Iris pigment epithelial cell (primary cell): ENCODE results near the gene MAP2K5.

Source experiments
- DNase-seq: peaks from one replicate; pipeline ENCODE4 v3.0.0-alpha.2; 2011; ENCODE audit warnings: low read depth

The MAP2K5 gene

DNA sequence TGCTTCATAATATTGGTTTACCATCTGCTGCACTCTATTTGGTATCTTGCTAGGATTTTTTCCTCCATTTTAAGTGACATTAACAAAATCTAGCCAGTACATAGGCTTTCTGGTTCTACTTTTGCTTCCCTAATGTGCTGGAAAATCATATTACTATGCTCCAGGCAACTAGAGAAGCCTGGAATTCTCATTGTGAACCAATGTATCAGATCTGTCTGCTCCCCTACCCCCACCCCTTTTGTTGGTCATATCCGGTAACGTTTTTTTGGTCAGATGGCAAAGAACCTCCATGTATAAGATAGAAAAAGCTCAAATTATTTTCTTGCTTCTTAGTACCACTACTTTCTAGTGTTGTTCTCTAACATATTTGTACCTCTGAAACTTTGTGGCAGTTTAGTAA lies 17.1 kb downstream of the MAP2K5 start:
- no peak for DNase-seq

DNA sequence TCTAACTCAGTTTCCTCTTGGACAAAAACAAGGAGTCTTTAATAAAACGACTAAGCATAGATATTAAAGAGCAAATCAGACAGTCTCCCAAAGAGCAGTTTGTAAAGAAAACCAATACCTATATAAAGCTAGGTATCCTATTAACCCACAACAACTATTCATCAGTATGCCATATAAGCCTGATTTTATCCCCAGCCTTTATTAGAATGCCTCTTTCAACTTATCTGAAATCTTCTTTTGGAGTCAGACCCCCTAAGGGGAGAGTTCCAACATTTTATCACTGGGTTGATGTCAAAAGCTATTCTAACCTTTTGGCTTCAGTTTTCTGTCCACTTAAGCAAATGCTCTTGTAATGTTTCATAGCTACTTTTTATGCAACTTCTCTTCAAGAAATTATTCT lies 17.8 kb downstream of the MAP2K5 start:
- DNase-seq, result no peak

DNA sequence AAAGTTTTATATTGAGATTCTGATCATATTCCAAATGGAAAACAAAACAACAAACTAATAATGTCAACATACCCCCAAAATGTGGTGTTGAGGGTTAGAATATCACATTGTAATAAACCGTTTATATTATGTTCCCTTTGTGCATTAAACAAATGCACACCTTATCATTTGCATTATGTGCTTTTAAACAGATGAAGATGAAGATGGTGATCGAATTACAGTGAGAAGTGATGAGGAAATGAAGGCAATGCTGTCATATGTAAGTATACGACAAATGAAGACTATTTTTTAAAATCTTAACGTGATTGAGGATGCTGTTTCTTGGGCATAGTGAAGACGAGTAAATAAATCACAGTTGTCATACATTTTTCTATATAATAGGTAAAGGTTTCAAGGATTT lies 20.6 kb downstream of the MAP2K5 start:
- no peak for DNase-seq

DNA sequence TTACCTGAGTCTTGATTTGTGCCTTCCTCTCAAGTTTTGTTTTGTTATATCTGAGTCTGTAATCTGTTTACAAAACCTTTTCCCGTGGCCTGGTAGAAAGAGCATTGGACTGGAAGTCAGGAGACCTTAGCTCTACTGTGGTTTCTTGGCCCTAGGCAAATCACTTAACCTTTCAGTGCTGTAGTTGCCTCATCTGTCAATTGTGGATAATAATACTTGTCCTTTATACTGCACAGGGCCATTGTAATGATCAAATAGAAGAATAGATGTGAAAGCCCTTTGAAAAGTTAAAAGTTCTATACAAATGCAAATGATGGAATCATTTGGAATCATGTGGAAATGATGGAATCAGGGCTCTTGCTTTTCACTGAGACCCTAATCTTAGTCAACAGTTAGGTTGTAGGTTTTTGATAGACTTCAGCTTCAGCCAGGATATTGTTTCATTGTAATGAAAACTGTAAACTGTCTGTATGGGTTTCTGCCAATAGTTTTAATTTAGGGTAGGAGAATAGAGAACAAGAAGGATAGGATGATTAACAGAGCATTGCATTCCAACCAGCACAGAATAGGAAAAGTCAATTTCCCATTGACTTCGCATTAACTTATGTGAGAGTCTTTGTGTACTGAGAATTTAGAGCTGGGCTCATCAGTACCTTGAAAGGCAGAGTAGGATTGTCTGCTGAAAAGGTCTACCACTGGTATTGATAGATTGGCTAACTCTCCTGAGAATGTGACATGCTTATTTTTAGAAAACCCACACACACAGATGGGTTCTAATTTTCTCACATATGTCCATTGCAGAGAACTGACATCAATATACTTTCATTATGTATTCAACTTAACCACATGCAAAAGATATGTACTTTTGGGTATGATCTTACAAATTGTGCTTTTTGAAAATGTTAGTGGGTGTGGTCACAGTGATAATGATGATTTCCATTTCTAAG lies 21.8 kb downstream of the MAP2K5 start:
- no peak for DNase-seq

DNA sequence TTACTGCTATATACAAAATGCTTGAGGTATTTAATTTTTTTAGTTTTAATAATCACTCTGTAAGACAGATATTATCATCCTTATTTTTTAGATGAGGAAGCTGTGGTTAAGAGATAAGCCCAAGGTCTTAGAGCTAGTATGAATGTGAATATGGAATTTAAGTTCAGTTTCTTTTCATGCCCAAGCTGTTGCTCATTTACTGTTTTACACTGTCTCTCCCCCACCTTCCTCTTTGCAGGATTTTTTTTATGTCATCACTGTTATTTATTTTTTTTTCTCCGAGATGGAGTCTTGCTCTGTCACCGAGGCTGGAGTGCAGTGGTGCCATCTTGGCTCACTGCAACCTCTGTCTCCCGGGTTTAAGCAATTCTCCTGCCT lies 22.5 kb downstream of the MAP2K5 start:
- DNase-seq, result peak; percentile 72

DNA sequence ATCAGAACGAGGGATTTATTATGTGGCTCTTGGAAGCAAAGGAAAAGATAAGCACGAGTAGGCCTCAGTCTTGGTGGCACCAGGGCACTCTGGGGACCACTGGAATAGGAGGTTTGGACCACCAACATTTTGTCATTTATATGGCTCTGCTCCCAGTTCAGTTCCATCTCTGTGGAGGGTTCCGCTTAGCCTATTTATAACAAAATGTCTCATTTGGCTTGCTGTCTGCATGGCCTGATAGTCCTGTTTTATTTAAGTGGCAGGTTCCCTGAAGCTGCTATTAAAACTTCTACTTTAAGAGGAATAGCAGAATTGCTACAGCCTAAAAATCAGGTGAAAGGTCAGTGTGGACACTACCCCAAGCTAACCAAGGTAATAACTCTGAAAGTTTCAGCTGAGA lies 27.2 kb downstream of the MAP2K5 start:
- no peak for DNase-seq

DNA sequence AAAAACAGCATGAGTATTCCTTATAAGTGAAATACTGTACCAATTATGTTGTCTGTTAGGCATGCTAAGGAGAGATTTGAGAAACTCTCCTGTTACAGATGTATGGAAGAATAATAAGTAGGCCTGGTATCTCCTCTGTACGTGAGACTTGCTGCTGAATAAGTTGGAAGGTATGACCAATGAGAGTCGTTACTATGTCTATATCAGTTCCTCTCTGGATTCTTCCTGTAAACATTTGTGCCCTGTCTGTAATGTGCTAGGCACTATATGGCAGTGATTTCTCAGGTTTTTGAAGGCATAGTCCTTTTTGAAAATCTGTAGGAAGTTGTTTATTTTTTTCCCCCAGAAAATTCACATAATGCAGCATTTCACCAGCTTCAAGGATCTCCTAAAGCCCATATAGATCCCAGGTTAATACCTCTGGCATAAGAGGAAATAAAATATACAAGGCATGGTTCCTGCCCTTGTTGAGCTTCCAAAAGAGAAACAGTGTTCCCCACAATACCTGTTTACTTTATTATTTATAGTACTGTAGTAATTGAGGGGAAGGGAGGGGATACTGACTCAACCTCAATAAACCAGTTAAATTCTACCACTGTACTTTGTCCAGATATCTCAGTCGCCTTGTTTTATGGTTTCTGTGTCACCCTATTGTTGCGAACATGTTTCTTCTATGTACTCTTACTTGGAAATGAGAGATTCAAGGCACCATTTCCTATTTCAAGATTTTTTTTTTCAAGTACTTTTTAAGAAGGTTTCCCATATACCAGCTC lies 28.6 kb downstream of the MAP2K5 start:
- no peak for DNase-seq

DNA sequence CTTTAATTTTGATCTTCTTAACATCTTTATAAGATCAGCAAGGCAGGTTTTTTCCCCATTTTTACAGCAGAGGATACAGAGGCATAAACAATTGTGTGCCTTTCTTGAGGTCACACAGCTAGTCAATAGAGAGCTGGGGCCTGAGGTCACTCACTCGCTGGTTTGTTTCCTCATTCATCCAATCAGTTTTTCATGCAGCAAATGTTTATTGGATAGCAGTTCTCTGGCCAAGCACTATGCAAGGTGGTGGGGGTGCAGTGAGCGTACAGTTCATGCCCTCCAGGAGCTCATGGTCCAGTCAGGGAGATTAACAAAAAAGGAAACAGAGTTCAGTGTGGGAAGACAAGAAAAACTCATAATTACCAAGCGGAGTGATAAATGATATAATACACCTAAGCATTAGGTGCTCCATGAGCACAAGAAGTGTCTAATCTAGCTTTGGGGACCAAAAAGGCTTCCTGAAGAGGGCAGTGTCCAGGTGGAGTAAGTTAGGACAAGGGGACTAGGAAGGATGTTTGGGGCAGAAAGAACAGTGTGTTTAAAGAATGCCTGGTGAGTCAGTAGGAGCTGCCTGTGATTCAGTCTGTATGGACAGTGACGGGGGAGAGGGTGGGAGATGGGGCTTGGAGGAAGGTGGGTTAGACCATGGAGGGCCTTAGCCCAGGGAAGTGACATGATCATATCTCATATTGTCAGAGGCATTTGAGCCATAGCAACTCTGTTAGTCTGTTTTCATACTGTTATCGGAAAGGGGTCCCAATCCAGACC lies 29.3 kb downstream of the MAP2K5 start:
- peak; percentile 30 for DNase-seq

DNA sequence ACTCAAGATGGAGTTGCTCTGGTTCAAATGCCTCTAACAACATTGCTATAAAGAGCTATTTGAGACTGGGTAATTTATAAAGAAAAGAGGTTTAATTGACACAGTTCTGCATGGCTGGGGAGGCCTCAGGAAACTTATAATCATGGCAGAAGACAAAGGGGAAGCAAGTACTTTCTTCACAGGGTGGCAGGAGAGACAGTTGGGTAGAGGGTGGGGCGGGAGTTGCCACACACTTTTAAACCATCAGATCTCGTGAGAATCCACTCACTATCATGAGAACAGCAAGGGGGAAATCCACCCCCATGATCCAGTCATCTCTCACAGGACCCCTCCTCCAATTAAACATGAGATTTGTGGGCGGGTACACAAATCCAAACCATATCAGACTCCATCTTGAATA lies 30.7 kb downstream of the MAP2K5 start:
- DNase-seq, result no peak

DNA sequence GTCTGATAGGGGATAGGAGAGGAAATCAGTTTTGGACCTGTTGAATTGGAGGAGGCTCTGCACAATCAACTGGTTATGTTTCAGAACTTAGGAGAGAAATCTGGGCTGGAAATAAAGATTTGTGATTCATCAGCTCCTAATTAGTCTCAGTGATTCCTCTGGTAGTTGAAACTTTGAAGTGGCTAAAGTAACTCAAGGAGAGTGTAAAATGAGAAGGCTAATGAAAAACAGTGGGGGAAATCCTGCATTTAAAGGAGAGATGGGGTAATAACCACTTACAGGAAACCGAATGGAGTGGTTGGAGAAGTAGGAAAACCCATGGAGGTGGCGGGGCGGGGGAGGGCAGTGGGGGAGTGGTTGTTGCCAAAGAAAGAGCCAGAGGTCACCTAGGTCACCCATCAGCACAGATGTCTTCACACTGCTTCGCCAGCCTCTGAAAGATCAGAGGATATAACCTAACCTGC lies 32.6 kb downstream of the MAP2K5 start:
- DNase-seq, result peak; percentile 4

DNA sequence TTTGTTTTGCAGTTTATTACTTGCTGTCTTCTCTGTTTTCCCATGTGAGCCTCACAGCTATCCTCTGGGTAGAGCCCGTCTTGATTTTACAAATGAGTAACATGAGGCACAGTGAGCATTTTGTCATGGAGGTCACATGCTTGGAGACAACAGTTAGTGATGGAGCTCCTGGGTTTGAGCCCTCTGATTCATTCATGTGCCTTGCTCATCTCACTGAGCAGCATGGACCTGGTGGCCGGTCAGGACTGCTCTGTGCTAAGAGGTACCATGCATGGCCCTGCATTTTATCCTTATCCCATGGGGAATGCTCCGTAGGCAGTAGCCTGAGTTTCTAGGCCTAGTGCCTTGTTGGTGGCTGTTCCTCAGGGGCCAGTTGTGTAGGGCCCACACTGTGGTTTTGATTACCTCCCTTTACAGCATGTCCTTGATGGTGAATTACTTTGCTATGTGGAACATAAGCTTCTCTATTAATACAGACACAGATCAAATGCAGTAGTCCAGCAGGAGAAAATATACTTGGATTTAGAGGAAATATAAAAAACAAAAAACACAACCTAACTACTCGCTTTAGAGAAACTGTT lies 35.6 kb downstream of the MAP2K5 start:
- no peak for DNase-seq

DNA sequence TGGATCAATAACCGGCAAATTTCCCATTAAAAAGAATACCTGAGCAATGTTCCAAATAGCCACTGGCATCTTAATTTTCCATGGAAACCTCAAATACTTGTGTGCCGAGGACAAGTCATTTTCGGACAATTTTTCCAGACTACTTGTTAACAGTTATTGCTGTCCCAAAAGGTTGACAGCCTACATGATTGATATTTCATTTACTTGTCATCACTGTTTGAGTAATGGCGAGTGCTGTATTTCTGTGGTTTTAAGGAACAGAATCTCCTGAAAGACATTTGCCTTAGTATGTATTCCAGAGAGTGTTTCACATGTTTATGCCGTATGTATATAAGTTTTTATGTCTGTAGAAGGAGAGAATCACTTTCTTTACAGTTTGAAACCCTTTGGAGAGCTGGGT lies 36.7 kb downstream of the MAP2K5 start:
- no peak for DNase-seq

DNA sequence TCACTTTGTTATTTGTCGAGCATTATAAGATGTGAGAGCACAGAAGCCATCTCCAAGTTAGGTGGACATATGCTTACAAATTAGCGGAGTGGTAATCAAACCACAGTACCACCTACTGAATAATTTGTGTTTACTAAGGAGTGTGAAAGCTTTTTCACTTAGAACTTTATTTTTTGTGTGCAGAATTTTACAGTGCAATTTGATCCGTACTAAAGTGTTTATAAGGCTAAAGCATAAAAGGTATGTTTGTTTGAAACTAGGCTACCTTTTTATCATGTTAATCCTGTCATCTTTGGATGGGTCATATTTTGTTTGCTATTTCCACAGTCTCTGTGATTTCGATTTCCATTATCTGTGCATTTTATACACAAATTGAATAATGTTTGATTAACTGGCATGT lies 37.5 kb downstream of the MAP2K5 start:
- DNase-seq, result no peak

DNA sequence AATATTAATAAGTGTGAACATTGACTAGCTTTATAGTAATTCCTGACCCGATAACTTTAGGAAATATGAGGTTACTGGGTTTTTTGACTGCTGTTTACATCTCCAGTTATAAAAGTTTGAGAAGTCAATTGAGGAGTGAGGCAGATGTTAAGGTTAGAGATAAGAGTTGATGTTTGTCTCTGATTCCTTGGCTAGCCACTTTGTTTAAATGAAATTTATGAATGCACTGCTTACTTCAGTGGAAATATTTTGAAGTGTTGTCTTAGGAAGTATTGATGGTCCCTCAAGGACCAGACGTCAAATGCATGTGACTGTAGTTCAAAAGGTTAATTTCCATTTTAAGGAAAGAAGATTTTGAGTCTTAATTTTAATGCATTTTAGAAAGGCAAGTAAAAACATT lies 41.7 kb downstream of the MAP2K5 start:
- no peak for DNase-seq

DNA sequence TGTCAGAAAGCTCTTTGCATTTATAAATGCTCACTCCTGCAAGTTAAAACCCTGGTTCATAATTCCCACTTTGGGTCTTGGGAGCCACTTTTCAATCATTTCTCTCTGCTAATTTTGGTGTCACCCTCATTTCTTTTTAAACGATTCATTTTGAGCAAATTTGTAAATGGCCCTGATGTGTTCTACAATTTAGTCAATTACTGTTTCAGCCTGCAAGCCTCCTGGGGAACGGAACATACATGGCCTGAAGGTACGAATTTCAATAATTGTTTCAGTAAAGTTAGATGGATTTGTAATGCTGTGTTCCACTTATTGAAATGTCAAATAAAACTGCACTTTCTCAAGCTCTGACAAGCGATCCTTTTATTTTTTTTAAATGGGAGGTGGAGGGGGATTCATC lies 43.2 kb downstream of the MAP2K5 start:
- DNase-seq, result no peak

DNA sequence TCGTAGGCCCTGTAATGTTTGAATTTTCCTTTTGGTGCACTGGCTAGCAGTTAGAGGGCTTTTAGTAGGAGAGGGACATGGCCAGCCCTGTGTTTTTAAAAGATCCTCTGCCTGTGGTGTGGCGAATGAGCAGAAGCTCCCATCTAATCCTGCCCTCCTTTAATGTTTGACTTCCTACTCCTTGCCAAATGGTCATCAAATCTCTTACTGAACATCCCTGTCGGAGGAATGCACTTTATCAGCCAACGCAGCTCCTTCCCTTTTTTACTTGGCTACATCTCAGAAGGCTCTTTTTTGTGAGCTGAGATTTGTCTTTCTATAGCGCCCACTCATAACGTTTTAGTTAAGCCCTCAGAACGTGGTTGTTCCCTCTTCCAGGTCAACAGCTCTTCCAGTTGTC lies 44.8 kb downstream of the MAP2K5 start:
- no peak for DNase-seq

DNA sequence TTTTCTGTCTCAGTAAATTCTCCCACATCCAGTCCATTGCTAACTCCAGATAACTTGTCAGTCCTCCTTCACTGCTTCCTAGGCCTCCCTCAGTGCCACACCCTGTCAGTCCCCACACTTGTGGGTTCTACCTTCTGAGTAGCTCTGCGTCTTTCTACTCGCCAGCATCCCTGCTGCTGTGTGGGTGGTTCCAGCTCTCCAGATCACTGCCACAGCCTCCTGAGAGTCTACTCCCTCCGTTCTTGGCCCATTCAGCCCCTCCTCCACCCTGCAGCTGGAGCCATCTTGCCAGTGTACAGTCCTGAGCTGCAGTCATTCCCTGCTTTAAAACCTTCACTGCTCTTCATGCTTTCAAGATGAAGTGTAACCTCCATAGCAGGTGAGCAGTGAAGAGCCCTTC lies 45.3 kb downstream of the MAP2K5 start:
- no peak for DNase-seq

DNA sequence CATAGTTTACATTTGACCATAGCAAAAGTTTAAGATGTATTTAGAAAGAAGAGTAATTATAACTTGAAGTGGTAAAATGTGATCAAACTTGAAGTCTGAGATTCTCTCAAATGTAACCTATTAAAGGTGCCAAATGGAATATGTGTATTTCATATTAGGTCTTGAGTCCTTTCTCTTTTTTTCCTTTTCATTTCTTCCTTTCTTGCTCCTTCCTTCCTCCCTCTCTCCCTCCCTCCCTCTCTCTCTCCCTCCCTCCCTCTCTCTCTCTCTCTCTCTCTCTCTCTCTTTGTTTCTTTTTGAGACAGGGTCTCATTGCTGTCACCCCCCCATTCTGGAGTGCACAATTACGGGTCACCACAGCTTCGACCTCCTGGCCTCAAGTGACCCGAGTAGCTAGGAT lies 47.7 kb downstream of the MAP2K5 start:
- no peak for DNase-seq

DNA sequence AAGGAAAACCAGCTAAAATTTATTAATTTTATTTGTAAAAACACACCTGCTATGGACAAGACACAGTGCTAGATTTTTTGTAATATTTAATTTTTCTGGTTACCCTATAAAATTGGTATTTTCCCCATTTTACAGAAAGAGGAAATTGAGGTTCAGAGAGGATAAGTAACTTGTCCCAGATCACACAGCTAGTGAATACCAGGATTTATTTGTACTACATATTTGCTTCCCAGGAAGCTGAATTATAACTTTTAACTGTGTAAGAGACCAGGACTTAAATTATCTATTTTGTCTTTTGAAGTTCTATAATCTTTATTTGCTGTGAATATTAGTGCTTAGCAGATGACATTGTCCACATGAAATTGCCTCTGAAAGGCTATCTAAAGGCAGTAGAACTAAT lies 49.7 kb downstream of the MAP2K5 start:
- no peak for DNase-seq

DNA sequence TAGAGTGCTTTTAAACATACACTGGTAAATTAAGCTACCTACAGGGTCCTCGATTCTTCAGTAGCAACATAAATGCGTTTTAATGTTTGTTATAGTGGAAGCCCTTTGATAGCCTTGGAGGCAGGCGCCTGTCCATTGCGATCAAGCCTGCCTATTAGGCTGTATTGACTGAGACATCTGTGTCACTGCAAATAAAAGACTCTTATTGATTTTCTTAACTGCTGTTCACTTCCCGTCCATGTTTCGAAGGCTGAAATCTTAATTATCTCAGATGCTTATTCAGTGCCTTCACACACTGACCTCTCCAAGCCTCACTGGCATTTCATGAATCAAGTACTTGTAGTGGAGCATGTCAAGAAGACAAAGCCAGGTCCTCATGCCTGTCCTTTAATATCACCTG lies 51.1 kb downstream of the MAP2K5 start:
- DNase-seq, result no peak

DNA sequence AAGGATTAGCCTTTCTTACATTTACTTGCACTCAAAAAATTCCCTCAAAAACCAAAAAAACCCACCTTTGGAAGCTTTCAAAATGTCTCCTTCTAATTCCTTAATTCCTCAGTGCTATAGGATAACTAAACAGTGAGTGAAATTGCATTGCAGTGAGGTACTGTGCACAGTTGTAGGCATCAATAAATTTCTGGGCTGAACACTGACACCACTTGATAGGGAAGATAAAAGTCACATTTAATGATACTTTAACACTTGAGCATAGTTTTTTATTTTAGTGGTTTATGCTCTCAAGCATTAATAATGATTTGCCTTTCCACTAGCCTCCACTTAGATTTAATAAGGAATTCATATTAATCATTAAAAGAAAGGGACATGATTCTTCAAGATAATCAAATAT lies 52.3 kb downstream of the MAP2K5 start:
- no peak for DNase-seq

DNA sequence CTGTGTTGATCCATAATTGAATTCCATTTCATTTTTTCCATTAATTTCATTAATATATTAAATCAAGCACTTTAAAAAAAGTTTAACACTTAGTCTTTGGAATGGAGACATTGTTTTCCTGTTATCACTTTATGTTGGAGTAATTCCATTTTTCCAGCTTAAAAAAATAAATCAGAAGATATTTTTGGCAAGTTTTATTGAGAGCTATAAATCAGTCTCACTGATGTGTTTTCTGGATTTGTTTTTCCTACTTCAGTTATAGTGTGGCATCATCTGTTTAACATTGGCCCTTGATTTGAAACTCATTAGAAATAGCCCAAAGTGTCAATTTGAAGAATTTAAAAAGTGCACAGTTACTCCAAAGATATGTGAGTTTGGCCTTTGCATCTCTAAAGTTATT lies 53.1 kb downstream of the MAP2K5 start:
- DNase-seq, result no peak
